ENCODE measurements around the gene TXLNB.
"Not testable (repeated sequence)": the region's sequence is repeated elsewhere in the genome, so short reads cannot be mapped to it uniquely, and the experiment has no call there.

Gene TXLNB

DNA sequence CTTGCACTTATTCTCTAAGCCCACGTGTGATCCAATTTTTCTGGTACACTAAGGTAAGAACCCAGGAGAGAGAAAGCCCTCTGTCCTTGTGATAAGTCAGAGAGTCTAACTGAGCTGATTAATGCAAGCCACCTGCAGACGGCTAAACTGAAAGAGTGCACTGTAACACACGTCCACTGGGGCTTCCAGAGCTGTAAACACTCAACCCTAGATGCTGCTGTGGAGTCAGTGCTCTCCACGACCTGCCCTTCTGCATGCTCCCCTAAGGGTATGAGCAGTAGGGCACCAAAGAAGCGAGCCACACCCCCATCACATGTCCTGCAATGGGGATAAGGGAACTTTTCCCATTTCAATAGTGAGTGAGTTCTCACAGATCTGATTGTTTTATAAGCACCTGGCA is 55.7 kb downstream of the TXLNB start:
- H2AFZ ChIP-seq (ENCODE audit: low read depth, low read length) = no peak overlapping the region
- H4K20me1 ChIP-seq (ENCODE audit: insufficient read depth, low read length) = no peaks in the 10 kb centered on the region
- no peak for TF ChIP-seq EZH2phosphoT487 (IDR thresholded peaks at IDR 0.05; ENCODE audit: low read depth)
- peaks cover 17% of the 10 kb centered on the region for H3K4me1 ChIP-seq (ENCODE audit: low read length)
- H3K27ac ChIP-seq (ENCODE audit: low read length) = no peak overlapping the region
- H3K36me3 ChIP-seq (replicated peaks; ENCODE audit: low read depth, low read length) = peaks cover 5% of the 10 kb centered on the region
- no peak overlapping the region for H3K4me2 ChIP-seq (ENCODE audit: low read length)
- no peaks in the 10 kb centered on the region for H3K27me3 ChIP-seq (ENCODE audit: low read depth, low read length)
- no peak overlapping the region for H3K9ac ChIP-seq (ENCODE audit: low read length)
- no peaks in the 10 kb centered on the region; the same call in 1 of the 2 replicates for H3K9me3 ChIP-seq (ENCODE audit: insufficient read depth, low read length)
- H3K4me3 ChIP-seq (ENCODE audit: low read length) = no peak overlapping the region
- no peaks in the 10 kb centered on the region for H3K79me2 ChIP-seq (ENCODE audit: low read length)

DNA sequence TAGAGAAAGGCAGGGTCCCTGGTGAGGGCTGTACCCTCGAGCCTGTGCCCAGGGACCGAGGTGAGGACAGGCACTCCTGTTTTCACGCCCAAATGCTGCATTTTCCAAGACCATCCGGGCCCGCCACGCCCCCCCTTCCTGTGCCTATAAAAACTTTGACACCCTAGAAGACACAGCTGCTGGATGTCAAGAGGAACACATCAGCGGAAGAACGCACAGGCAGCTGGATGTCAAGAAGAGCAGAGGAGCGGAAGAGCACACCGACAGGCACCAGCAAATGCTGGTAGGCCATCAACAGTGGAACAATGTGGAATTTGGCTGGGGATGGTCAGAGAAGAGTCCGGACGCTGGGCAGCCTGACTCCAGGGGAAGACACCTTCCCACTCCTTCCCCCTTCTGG is 56.1 kb downstream of the TXLNB start:
- TF ChIP-seq, protein P1, sequence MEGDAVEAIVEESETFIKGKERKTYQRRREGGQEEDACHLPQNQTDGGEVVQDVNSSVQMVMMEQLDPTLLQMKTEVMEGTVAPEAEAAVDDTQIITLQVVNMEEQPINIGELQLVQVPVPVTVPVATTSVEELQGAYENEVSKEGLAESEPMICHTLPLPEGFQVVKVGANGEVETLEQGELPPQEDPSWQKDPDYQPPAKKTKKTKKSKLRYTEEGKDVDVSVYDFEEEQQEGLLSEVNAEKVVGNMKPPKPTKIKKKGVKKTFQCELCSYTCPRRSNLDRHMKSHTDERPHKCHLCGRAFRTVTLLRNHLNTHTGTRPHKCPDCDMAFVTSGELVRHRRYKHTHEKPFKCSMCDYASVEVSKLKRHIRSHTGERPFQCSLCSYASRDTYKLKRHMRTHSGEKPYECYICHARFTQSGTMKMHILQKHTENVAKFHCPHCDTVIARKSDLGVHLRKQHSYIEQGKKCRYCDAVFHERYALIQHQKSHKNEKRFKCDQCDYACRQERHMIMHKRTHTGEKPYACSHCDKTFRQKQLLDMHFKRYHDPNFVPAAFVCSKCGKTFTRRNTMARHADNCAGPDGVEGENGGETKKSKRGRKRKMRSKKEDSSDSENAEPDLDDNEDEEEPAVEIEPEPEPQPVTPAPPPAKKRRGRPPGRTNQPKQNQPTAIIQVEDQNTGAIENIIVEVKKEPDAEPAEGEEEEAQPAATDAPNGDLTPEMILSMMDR (IDR thresholded peaks at IDR 0.05; ENCODE audit: low read depth, low read length) = no peak
- no peak for TF ChIP-seq EZH2phosphoT487 (IDR thresholded peaks at IDR 0.05; ENCODE audit: low read depth)
- Histone ChIP-seq H3K27ac (ENCODE audit: low read length) (no peak overlapping the region), H3K9ac (ENCODE audit: low read length) (no peak overlapping the region), H3K79me2 (ENCODE audit: low read length) (no peaks in the 10 kb centered on the region), H2AFZ (ENCODE audit: low read depth, low read length) (no peak overlapping the region), H3K4me1 (ENCODE audit: low read length) (peaks cover 21% of the 10 kb centered on the region), H3K9me3 (ENCODE audit: insufficient read depth, low read length) (no peaks in the 10 kb centered on the region; the same call in 1 of the 2 replicates), H3K36me3 (replicated peaks; ENCODE audit: low read depth, low read length) (peaks cover 5% of the 10 kb centered on the region), H3K4me3 (ENCODE audit: low read length) (no peak overlapping the region), H3K27me3 (ENCODE audit: low read depth, low read length) (no peaks in the 10 kb centered on the region), H4K20me1 (ENCODE audit: insufficient read depth, low read length) (no peaks in the 10 kb centered on the region), H3K4me2 (ENCODE audit: low read length) (no peak overlapping the region)

DNA sequence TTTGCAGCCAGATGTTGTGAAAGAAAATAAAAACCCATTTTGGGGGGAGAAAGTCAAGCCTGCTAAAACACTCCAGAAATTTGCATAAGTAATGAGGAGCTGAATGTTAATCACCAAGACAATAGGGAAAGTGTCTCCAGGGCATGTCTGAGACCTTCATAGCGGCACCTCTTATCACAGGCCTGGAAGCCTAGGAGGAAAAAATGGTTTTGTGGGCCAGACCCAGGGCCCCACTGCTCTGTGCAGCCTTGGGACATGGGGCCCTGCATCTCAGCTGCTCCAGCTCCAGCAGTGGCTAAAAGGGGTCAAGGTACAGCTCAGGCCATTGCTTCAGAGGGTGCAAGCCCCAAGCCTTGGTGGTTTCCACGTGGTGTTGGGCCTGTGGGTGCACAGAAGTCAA is 57.6 kb downstream of the TXLNB start:
- not testable (repeated sequence) for H3K4me3 ChIP-seq (ENCODE audit: low read length); H3K4me2 ChIP-seq (ENCODE audit: low read length); H3K36me3 ChIP-seq (replicated peaks; ENCODE audit: low read depth, low read length); H3K27ac ChIP-seq (ENCODE audit: low read length); H3K27me3 ChIP-seq (ENCODE audit: low read depth, low read length); H3K9ac ChIP-seq (ENCODE audit: low read length); H2AFZ ChIP-seq (ENCODE audit: low read depth, low read length); H4K20me1 ChIP-seq (ENCODE audit: insufficient read depth, low read length); H3K79me2 ChIP-seq (ENCODE audit: low read length); H3K9me3 ChIP-seq (ENCODE audit: insufficient read depth, low read length)
- H3K4me1 ChIP-seq (ENCODE audit: low read length) = peaks cover 25% of the 10 kb centered on the region

DNA sequence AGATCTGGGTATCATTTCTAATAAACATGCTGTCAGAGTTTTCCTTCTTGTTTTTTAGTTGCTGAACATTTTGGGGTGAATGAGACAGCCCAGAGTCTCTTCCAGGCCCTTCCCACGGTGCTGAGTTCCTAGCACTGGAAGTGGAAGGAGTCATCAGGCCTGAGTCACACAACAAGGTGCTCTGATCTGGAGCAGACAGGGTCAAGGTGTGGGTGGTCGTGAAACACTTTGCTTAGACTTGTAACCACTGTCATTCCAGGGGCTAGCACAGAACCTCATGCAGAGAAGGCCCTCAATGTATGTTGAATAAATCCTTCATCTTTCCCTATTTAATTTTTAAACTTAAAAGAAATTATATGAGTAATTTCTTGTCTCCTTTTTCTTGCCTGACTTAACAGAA is 60.6 kb downstream of the TXLNB start:
- H3K4me1 ChIP-seq (ENCODE audit: low read length) = peaks cover 35% of the 10 kb centered on the region
- H3K27me3 ChIP-seq (ENCODE audit: low read depth, low read length) = no peaks in the 10 kb centered on the region
- TF ChIP-seq, protein P1 (IDR thresholded peaks at IDR 0.05; ENCODE audit: low read depth, low read length) = no peak
- TF ChIP-seq EZH2phosphoT487 (IDR thresholded peaks at IDR 0.05; ENCODE audit: low read depth) = no peak
- H3K4me2 ChIP-seq (ENCODE audit: low read length) = peak overlapping the region; percentile 51
- peak overlapping the region; percentile 81 for H3K27ac ChIP-seq (ENCODE audit: low read length)
- H3K4me3 ChIP-seq (ENCODE audit: low read length) = no peak overlapping the region
- H3K9me3 ChIP-seq (ENCODE audit: insufficient read depth, low read length) = no peaks in the 10 kb centered on the region; the same call in 1 of the 2 replicates
- H3K9ac ChIP-seq (ENCODE audit: low read length) = peak overlapping the region; percentile 39
- H4K20me1 ChIP-seq (ENCODE audit: insufficient read depth, low read length) = no peaks in the 10 kb centered on the region
- H3K36me3 ChIP-seq (replicated peaks; ENCODE audit: low read depth, low read length) = peaks cover 5% of the 10 kb centered on the region
- no peak overlapping the region; the same call in 1 of the 2 replicates for H2AFZ ChIP-seq (ENCODE audit: low read depth, low read length)
- H3K79me2 ChIP-seq (ENCODE audit: low read length) = no peaks in the 10 kb centered on the region

DNA sequence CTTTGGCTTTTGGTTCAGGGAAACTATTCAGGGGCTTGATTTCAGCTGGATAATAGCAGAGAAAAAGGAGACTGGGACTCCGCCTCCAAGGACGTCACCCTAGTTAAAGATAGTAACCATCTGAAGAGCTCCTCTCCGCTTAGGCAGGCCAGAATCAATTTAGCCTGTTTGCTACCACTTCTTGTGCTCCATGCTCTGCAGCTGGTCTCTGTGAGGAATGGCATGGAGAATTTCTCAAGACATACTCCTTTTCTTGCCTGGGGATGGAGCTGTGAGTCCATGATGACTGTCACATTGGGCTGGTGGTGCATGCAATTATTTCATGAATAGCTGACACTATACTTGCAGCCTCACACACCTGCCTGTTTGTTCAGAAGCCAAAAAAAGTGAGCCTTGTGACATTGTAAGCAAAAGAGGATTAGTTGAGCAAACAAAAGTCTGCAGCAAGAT is 61.4 kb downstream of the TXLNB start:
- H3K4me3 ChIP-seq (ENCODE audit: low read length) = no peak overlapping the region
- no peaks in the 10 kb centered on the region for H4K20me1 ChIP-seq (ENCODE audit: insufficient read depth, low read length)
- peak overlapping the region; percentile 81; the same call in 1 of the 2 replicates for H3K27ac ChIP-seq (ENCODE audit: low read length)
- H3K9ac ChIP-seq (ENCODE audit: low read length) = no peak overlapping the region
- peaks cover 5% of the 10 kb centered on the region for H3K36me3 ChIP-seq (replicated peaks; ENCODE audit: low read depth, low read length)
- H3K4me2 ChIP-seq (ENCODE audit: low read length) = peak overlapping the region; percentile 51
- no peaks in the 10 kb centered on the region for H3K27me3 ChIP-seq (ENCODE audit: low read depth, low read length)
- TF ChIP-seq, protein P1 (IDR thresholded peaks at IDR 0.05; ENCODE audit: low read depth, low read length) = peak; percentile 57
- TF ChIP-seq EZH2phosphoT487 (IDR thresholded peaks at IDR 0.05; ENCODE audit: low read depth) = no peak
- no peaks in the 10 kb centered on the region; the same call in 1 of the 2 replicates for H3K9me3 ChIP-seq (ENCODE audit: insufficient read depth, low read length)
- no peak overlapping the region for H2AFZ ChIP-seq (ENCODE audit: low read depth, low read length)
- H3K79me2 ChIP-seq (ENCODE audit: low read length) = no peaks in the 10 kb centered on the region
- H3K4me1 ChIP-seq (ENCODE audit: low read length) = peaks cover 35% of the 10 kb centered on the region

DNA sequence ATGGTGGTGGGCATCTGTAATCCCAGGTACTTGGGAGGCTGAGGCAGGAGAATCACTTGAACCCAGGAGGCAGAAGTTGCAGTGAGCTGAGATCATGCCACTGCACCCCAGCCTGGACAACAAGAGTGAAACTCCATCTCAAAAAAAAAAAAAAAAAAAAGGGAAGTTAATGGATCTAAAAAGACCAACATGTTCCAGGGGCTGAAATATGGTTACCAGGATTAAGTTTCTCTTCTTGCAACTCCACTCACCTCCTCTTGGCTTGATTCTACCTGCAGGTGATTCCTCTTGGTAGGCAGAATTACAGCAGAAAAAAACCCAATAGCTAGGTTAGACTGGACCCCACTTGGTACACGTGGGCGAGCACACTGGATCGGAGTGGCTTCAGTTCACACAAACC is 63.4 kb downstream of the TXLNB start:
- H3K27ac ChIP-seq (ENCODE audit: low read length); H3K27me3 ChIP-seq (ENCODE audit: low read depth, low read length); H3K79me2 ChIP-seq (ENCODE audit: low read length); H4K20me1 ChIP-seq (ENCODE audit: insufficient read depth, low read length); H3K4me3 ChIP-seq (ENCODE audit: low read length); H3K9me3 ChIP-seq (ENCODE audit: insufficient read depth, low read length); H2AFZ ChIP-seq (ENCODE audit: low read depth, low read length); H3K36me3 ChIP-seq (replicated peaks; ENCODE audit: low read depth, low read length); H3K4me2 ChIP-seq (ENCODE audit: low read length); H3K9ac ChIP-seq (ENCODE audit: low read length): not testable (repeated sequence)
- H3K4me1 ChIP-seq (ENCODE audit: low read length) = peaks cover 35% of the 10 kb centered on the region
